Astrocyte (in vitro differentiated cells and primary cell): ENCODE results near the gene CDKAL1. TPM values are rescaled to one million over a fixed set of nuclear protein-coding genes. Genes with fewer than 3 reads are reported as not detected.

Experiments used
- DNase-seq: peaks from one replicate; pipeline ENCODE4 v3.0.0-alpha.2; 2010; ENCODE audit warnings: low read depth
- FAIRE-seq: peaks from 2 replicates; lab custom pipeline; 2011; peaks lifted over from hg19 to GRCh38; lab: Jason Lieb, UNC
- H2AFZ ChIP-seq: 2 replicates; pipeline ENCODE4 v1.6.0; 2012; ENCODE audit warnings: low read depth, low read length, inconsistent platforms
- H3K27ac ChIP-seq: 2 replicates; pipeline ENCODE4 v1.5.1; 2011; ENCODE audit warnings: low read depth, low read length, inconsistent platforms
- H3K27me3 ChIP-seq: 2 replicates; pipeline ENCODE4 v1.6.0; 2011; ENCODE audit warnings: low read length, inconsistent platforms; ENCODE audit not compliant: insufficient read depth
- H3K36me3 ChIP-seq: 2 replicates; pipeline ENCODE4 v1.5.1; 2011; ENCODE audit warnings: low read length, inconsistent platforms; ENCODE audit not compliant: insufficient read depth
- H3K4me1 ChIP-seq: 2 replicates; pipeline ENCODE4 v1.5.1; 2011; ENCODE audit warnings: low read length, inconsistent platforms; ENCODE audit not compliant: insufficient read depth
- H3K4me2 ChIP-seq: 2 replicates; pipeline ENCODE4 v1.6.0; 2012; ENCODE audit warnings: low read length, inconsistent platforms
- H3K4me3 ChIP-seq: 2 replicates; pipeline ENCODE4 v1.5.1; 2011; ENCODE audit warnings: low read depth, mild to moderate bottlenecking, low read length, inconsistent platforms; ENCODE audit not compliant: insufficient read depth
- H3K79me2 ChIP-seq: 2 replicates; pipeline ENCODE4 v1.6.0; 2012; ENCODE audit warnings: mild to moderate bottlenecking, low read length, inconsistent platforms; ENCODE audit not compliant: insufficient read depth
- H3K9ac ChIP-seq: 2 replicates; pipeline ENCODE4 v1.6.0; 2012; ENCODE audit warnings: mild to moderate bottlenecking, low read length, inconsistent platforms
- H3K9me3 ChIP-seq: 2 replicates; pipeline ENCODE4 v1.5.1; 2012; ENCODE audit warnings: low read depth, mild to moderate bottlenecking, low read length, inconsistent platforms; ENCODE audit not compliant: insufficient read depth
- H4K20me1 ChIP-seq: 2 replicates; pipeline ENCODE4 v1.6.0; 2012; ENCODE audit warnings: low read length, inconsistent platforms; ENCODE audit not compliant: insufficient read depth
- H3K27ac Mint-ChIP-seq: one replicate; pipeline ENCODE4 v1.8.0; 2021; ENCODE audit warnings: mild to moderate bottlenecking, mixed read lengths; ENCODE audit not compliant: unreplicated experiment
- H3K27me3 Mint-ChIP-seq: one replicate; pipeline ENCODE4 v1.8.0; 2021; ENCODE audit warnings: low read depth, mixed read lengths; ENCODE audit not compliant: unreplicated experiment
- H3K36me3 Mint-ChIP-seq: one replicate; pipeline ENCODE4 v1.8.0; 2021; ENCODE audit warnings: low read depth, mixed read lengths; ENCODE audit not compliant: unreplicated experiment
- H3K4me1 Mint-ChIP-seq: one replicate; pipeline ENCODE4 v1.8.0; 2021; ENCODE audit warnings: low read depth, mixed read lengths; ENCODE audit not compliant: unreplicated experiment
- H3K4me3 Mint-ChIP-seq: one replicate; pipeline ENCODE4 v1.8.0; 2021; ENCODE audit warnings: mild to moderate bottlenecking, moderate library complexity, mixed read lengths; ENCODE audit not compliant: unreplicated experiment
- H3K9me3 Mint-ChIP-seq: one replicate; pipeline ENCODE4 v1.8.0; 2021; ENCODE audit warnings: mild to moderate bottlenecking, mixed read lengths; ENCODE audit not compliant: unreplicated experiment
- EZH2 ChIP-seq: IDR thresholded peaks from 2 replicates; pipeline ENCODE4 v1.6.1; 2012; ENCODE audit warnings: mild to moderate bottlenecking, low read length, inconsistent platforms; ENCODE audit not compliant: insufficient read depth
- total RNA-seq: library from RNA; stranded (reverse); gene quantifications from 2 replicates; pipeline ENCODE4 v1.2.1, GENCODE V29; 2021
- TF ChIP-seq, protein P1 (sequence below): IDR thresholded peaks from 2 replicates; pipeline ENCODE4 v1.5.1; 2011; ENCODE audit warnings: low read depth, mild to moderate bottlenecking, inconsistent platforms, low read length, moderate library complexity; ENCODE audit not compliant: insufficient read depth

Gene CDKAL1
- total RNA-seq, 1 donor from 2014 or later: 13.7 TPM

DNA sequence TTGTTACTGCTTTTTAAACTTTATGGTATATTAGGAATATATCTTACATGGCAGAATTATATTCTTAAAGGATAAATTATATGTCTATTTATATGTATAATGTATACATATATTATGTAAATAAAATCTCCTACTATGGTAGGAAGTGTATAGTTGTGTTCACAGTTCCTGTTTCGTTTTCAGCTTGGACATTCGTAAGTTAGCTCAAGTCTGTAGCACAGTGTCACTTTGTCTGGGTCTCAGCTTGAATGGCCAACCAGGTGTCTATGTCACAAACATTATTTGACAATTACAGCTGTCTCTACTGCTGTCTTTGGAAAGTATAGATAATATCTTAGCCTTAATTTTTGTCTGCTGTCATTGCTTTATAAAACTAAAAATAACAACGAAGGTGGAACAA, 303.9 kb downstream of the CDKAL1 start:
- peaks cover 12% of the 10 kb centered on the region for H3K4me1 Mint-ChIP-seq
- no peak for FAIRE-seq

DNA sequence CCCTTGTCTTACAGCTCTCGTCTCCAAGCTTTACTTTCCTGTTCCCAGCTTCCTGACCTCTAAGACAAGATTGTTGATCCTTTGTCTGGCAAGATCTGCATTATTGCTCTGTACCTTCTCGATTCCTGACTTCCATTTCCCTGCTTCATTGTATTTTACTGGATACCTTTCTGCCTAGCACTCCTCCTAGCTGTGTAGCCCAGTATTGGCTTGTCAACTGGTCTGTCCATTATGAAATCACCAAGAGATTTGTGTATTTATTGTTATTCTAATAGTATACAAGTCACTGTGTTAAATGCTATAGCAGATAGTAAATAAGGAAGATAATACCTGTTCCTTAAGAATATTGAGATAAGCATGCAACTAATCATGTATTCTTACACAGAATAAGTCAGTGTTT, 305.4 kb downstream of the CDKAL1 start:
- Histone ChIP-seq H3K9me3 (no peaks in the 10 kb centered on the region), H3K4me2 (no peak overlapping the region), H3K27ac (no peak overlapping the region), H4K20me1 (no peaks in the 10 kb centered on the region), H3K27me3 (no peaks in the 10 kb centered on the region), H3K9ac (no peak overlapping the region), H2AFZ (no peak overlapping the region), H3K36me3 (no peaks in the 10 kb centered on the region), H3K79me2 (no peaks in the 10 kb centered on the region), H3K4me3 (no peak overlapping the region), H3K4me1 (peaks cover 4% of the 10 kb centered on the region)
- TF ChIP-seq, protein P1, sequence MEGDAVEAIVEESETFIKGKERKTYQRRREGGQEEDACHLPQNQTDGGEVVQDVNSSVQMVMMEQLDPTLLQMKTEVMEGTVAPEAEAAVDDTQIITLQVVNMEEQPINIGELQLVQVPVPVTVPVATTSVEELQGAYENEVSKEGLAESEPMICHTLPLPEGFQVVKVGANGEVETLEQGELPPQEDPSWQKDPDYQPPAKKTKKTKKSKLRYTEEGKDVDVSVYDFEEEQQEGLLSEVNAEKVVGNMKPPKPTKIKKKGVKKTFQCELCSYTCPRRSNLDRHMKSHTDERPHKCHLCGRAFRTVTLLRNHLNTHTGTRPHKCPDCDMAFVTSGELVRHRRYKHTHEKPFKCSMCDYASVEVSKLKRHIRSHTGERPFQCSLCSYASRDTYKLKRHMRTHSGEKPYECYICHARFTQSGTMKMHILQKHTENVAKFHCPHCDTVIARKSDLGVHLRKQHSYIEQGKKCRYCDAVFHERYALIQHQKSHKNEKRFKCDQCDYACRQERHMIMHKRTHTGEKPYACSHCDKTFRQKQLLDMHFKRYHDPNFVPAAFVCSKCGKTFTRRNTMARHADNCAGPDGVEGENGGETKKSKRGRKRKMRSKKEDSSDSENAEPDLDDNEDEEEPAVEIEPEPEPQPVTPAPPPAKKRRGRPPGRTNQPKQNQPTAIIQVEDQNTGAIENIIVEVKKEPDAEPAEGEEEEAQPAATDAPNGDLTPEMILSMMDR: no peak
- no peak for TF ChIP-seq EZH2
- Mint-ChIP-seq H3K27ac (no peak overlapping the region), H3K4me3 (no peak overlapping the region), H3K27me3 (no peaks in the 10 kb centered on the region), H3K4me1 (peaks cover 8% of the 10 kb centered on the region), H3K9me3 (peaks cover 4% of the 10 kb centered on the region), H3K36me3 (peaks cover 5% of the 10 kb centered on the region)
- FAIRE-seq (no peak), DNase-seq (no peak)

More for the DNA sequence above, 303.9 kb downstream of the CDKAL1 start:
- no peak overlapping the region for H3K4me3 Mint-ChIP-seq
- Histone ChIP-seq H3K79me2 (no peaks in the 10 kb centered on the region), H3K27ac (no peak overlapping the region), H3K4me3 (no peak overlapping the region), H3K36me3 (no peaks in the 10 kb centered on the region), H3K27me3 (no peaks in the 10 kb centered on the region), H2AFZ (no peak overlapping the region), H3K4me1 (peaks cover 4% of the 10 kb centered on the region), H3K4me2 (no peak overlapping the region), H3K9ac (no peak overlapping the region), H3K9me3 (no peaks in the 10 kb centered on the region), H4K20me1 (no peaks in the 10 kb centered on the region)
- peaks cover 3% of the 10 kb centered on the region for H3K36me3 Mint-ChIP-seq
- no peak for TF ChIP-seq EZH2
- TF ChIP-seq, protein P1: no peak
- no peak for DNase-seq
- no peaks in the 10 kb centered on the region for H3K27me3 Mint-ChIP-seq
- peaks cover 4% of the 10 kb centered on the region for H3K9me3 Mint-ChIP-seq
- H3K27ac Mint-ChIP-seq: no peak overlapping the region

DNA sequence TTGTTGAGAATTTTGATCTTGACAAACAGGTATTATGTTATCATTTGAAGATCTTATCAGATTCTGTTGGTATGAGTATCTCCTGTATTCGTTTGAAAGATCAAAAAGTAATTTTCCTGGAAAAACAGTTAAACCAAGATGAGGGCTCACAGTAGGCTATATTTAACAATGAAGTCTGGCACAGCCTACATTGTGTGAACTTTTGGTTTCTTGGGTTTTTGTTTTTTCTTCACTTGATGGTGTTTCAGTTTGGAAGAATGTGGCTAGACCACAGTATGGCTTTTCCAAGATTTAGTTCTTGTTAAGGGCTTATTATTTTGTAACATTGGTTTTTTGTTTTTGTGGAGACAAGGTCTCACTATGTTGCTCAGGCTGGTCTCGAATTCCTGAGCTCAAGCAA, 306.4 kb downstream of the CDKAL1 start:
- TF ChIP-seq, protein P1: no peak
- no peak for TF ChIP-seq EZH2

More for the DNA sequence above, 306.4 kb downstream of the CDKAL1 start:
- peak overlapping the region; percentile 7 for H3K27ac Mint-ChIP-seq
- Histone ChIP-seq H3K9ac (no peak overlapping the region), H3K79me2 (no peaks in the 10 kb centered on the region), H3K27me3 (no peaks in the 10 kb centered on the region), H2AFZ (no peak overlapping the region), H3K27ac (no peak overlapping the region), H3K4me2 (peak overlapping the region; percentile 13), H3K36me3 (no peaks in the 10 kb centered on the region), H3K9me3 (no peaks in the 10 kb centered on the region), H3K4me3 (no peak overlapping the region), H3K4me1 (peaks cover 4% of the 10 kb centered on the region), H4K20me1 (no peaks in the 10 kb centered on the region)
- peak; percentile 72 for FAIRE-seq
- H3K27me3 Mint-ChIP-seq: no peaks in the 10 kb centered on the region
- peaks cover 8% of the 10 kb centered on the region for H3K4me1 Mint-ChIP-seq
- H3K4me3 Mint-ChIP-seq: no peak overlapping the region
- DNase-seq: peak; percentile 90
- H3K36me3 Mint-ChIP-seq: peaks cover 5% of the 10 kb centered on the region
- H3K9me3 Mint-ChIP-seq: peaks cover 4% of the 10 kb centered on the region
